Suprapubic skin (tissue), 4 donors: ENCODE data around the gene GSTM4.

Source experiments
- POLR2A ChIP-seq, 2 donors: fragments of 450-650 bp; IDR thresholded peaks; one replicate each; pipeline ENCODE4 v1.6.1; 2017; ENCODE audit warnings: antibody characterized with exemption in 2 of 2, mild to moderate bottlenecking in 2 of 2, moderate library complexity in 2 of 2
- POLR2AphosphoS5 ChIP-seq, 3 donors: sonication (generic); formaldehyde crosslinking; IDR thresholded peaks; one replicate each; pipeline ENCODE4 v1.6.1; 2017; ENCODE audit warnings: antibody characterized with exemption in 3 of 3

- TF ChIP-seq POLR2A (IDR thresholded peaks at IDR 0.05) (no peak), POLR2AphosphoS5 (IDR thresholded peaks at IDR 0.05) (no peak)
These were observed 35.5 kb upstream of the GSTM4 start for GRCh38 chr1:109620401-109620791.
